A549 (cell line): ENCODE results near the gene ERCC6. TPM values are rescaled to one million over a fixed set of nuclear protein-coding genes. Genes with fewer than 3 reads are reported as not detected.
A peak's percentile ranks its signal among the peaks of the same experiment; 100 is the strongest.

ENCODE experiments used
- ATAC-seq, 2 experiments: fragments of 200-7000 bp in 1 of 2; fragments of >200 bp in 1 of 2; cut with Nextera tagmentation in 1 of 2; cut with Tn5 transposase in 1 of 2; 3 replicates each; pipeline versions ENCODE4 v1.8.0 to v1.9.1; 2018 to 2020; ENCODE audit warnings: mild to moderate bottlenecking in 1 of 2, moderate library complexity in 1 of 2
- CTCF ChIA-PET: fragments of 300-600 bp; sonication (Branson Sonifier 250); formaldehyde crosslinking; extraction: SDS; loops from one replicate; lab custom pipeline; 2021; ENCODE audit warnings: antibody characterized with exemption, inconsistent platforms; lab: Yijun Ruan, JAX
- POLR2A ChIA-PET: fragments of 350-600 bp; formaldehyde crosslinking; extraction: SDS; loops from one replicate; lab custom pipeline; 2021; ENCODE audit warnings: antibody characterized with exemption, inconsistent platforms; lab: Yijun Ruan, JAX
- DNase-seq, 2 experiments: peaks; one replicate each; pipeline versions ENCODE4 v3.0.0 to v3.0.0-alpha.2; 2011 to 2016; ENCODE audit warnings: low read depth in 1 of 2, low spot score in 1 of 2
- FAIRE-seq: peaks from 2 replicates; lab custom pipeline; 2011; peaks lifted over from hg19 to GRCh38; lab: Jason Lieb, UNC
- H3K27ac ChIP-seq, 2 experiments: fragments of >200 bp; sonication (Bioruptor Twin); formaldehyde crosslinking; 3 replicates each; pipeline ENCODE4 v1.5.1; 2016 to 2017
- H3K4me1 ChIP-seq: fragments of >200 bp; sonication (Bioruptor Twin); formaldehyde crosslinking; 3 replicates; pipeline ENCODE4 v1.6.1; 2016
- H3K4me2 ChIP-seq: fragments of >200 bp; sonication (Bioruptor Twin); formaldehyde crosslinking; 3 replicates; pipeline ENCODE4 v1.6.1; 2016
- H3K4me3 ChIP-seq: fragments of >200 bp; sonication (Bioruptor Twin); formaldehyde crosslinking; 3 replicates; pipeline ENCODE4 v1.5.1; 2016
- H3K9me3 ChIP-seq: fragments of >200 bp; sonication (Bioruptor Twin); formaldehyde crosslinking; 3 replicates; pipeline ENCODE4 v1.6.1; 2016
- ATOH8 ChIP-seq: fragments of 250-450 bp; sonication (Bioruptor Pico); IDR thresholded peaks from 2 replicates; pipeline ENCODE4 v1.5.0; 2020; ENCODE audit warnings: low read depth, mild to moderate bottlenecking, moderate library complexity
- BCL3 ChIP-seq: fragments of >200 bp; sonication (Bioruptor Twin); formaldehyde crosslinking; IDR thresholded peaks from 3 replicates; pipeline ENCODE4 v1.6.1; 2016
- CTCF ChIP-seq: fragments of >200 bp; sonication (Bioruptor Twin); formaldehyde crosslinking; IDR thresholded peaks from 3 replicates; pipeline ENCODE4 v1.5.1; 2016
- EP300 ChIP-seq, 2 experiments: fragments of >200 bp; sonication (Bioruptor Twin); formaldehyde crosslinking; IDR thresholded peaks; 2 replicates in 1 of 2; 3 replicates in 1 of 2; pipeline ENCODE4 v1.6.1; 2016 to 2017
- FOSB ChIP-seq: fragments of 250-450 bp; sonication (Bioruptor Pico); IDR thresholded peaks from 2 replicates; pipeline ENCODE4 v1.5.0; 2020; ENCODE audit warnings: mild to moderate bottlenecking, moderate library complexity
- FOSL2 ChIP-seq, 2 experiments: fragments of 450-650 bp in 1 of 2; fragments of >200 bp in 1 of 2; sonication (Bioruptor Twin) in 1 of 2; formaldehyde crosslinking; IDR thresholded peaks; 2 replicates each; pipeline versions ENCODE4 v1.5.0 to v1.6.1; 2016 to 2020; ENCODE audit warnings: mild to moderate bottlenecking in 1 of 2, moderate library complexity in 1 of 2
- HMGXB4 ChIP-seq: fragments of 250-450 bp; sonication (Bioruptor Pico); IDR thresholded peaks from 2 replicates; pipeline ENCODE4 v1.5.0; 2021; ENCODE audit warnings: mild to moderate bottlenecking, moderate library complexity, borderline replicate concordance
- HOXB13 ChIP-seq: fragments of 250-450 bp; sonication (Bioruptor Pico); IDR thresholded peaks from 2 replicates; pipeline ENCODE4 v1.5.0; 2020; ENCODE audit warnings: low read depth, mild to moderate bottlenecking, moderate library complexity
- KDM1A ChIP-seq: fragments of 200-600 bp; sonication (generic); IDR thresholded peaks from 2 replicates; pipeline ENCODE4 v1.6.1; 2016; ENCODE audit warnings: low read depth, mild to moderate bottlenecking
- KDM5A ChIP-seq: fragments of 200-600 bp; sonication (generic); IDR thresholded peaks from 2 replicates; pipeline ENCODE4 v1.6.1; 2016; ENCODE audit warnings: antibody characterized with exemption, mild to moderate bottlenecking
- MAFK ChIP-seq: fragments of 450-650 bp; IDR thresholded peaks from 2 replicates; pipeline ENCODE4 v1.6.1; 2014; ENCODE audit not compliant: partially characterized antibody
- MAX ChIP-seq: IDR thresholded peaks from 2 replicates; pipeline ENCODE4 v1.6.1; 2012
- MAZ ChIP-seq: fragments of 150-350 bp; IDR thresholded peaks from 2 replicates; pipeline ENCODE4 v1.6.1; 2014; ENCODE audit warnings: antibody characterized with exemption, low read depth, low read length, borderline replicate concordance
- NFE2L2 ChIP-seq: fragments of 150-350 bp; conservative IDR thresholded peaks from 2 replicates; pipeline ENCODE4 v1.6.1; 2014; ENCODE audit warnings: low read length
- NPAS2 ChIP-seq: fragments of 250-450 bp; sonication (Bioruptor Pico); IDR thresholded peaks from 2 replicates; pipeline ENCODE4 v1.8.0; 2022; ENCODE audit warnings: mild to moderate bottlenecking, moderate library complexity, borderline replicate concordance
- NR3C1 ChIP-seq: fragments of >200 bp; sonication (Bioruptor Twin); formaldehyde crosslinking; IDR thresholded peaks from 3 replicates; pipeline ENCODE4 v1.6.1; 2017
- PBX3 ChIP-seq: IDR thresholded peaks from 2 replicates; pipeline ENCODE4 v1.6.1; 2012
- POLR2A ChIP-seq: IDR thresholded peaks from 2 replicates; pipeline ENCODE4 v1.6.1; 2012; ENCODE audit warnings: mild to moderate bottlenecking, low read length
- RAD21 ChIP-seq, 2 experiments: fragments of >200 bp in 1 of 2; sonication (Bioruptor Twin) in 1 of 2; formaldehyde crosslinking in 1 of 2; IDR thresholded peaks in 1 of 2; conservative IDR thresholded peaks in 1 of 2; 2 replicates in 1 of 2; 3 replicates in 1 of 2; pipeline ENCODE4 v1.6.1; 2012 to 2018; ENCODE audit warnings: inconsistent platforms in 1 of 2
- RCOR1 ChIP-seq: fragments of 150-350 bp; IDR thresholded peaks from 2 replicates; pipeline ENCODE4 v1.6.1; 2014; ENCODE audit warnings: antibody characterized with exemption, low read length, low read depth
- RFX5 ChIP-seq: fragments of 450-650 bp; IDR thresholded peaks from 2 replicates; pipeline ENCODE4 v1.7.1; 2014; ENCODE audit warnings: antibody characterized with exemption, mild to moderate bottlenecking, moderate library complexity
- SMC3 ChIP-seq: fragments of >200 bp; sonication (Bioruptor Twin); formaldehyde crosslinking; IDR thresholded peaks from 3 replicates; pipeline ENCODE4 v1.6.1; 2018; ENCODE audit warnings: inconsistent platforms
- USF2 ChIP-seq: fragments of 450-650 bp; IDR thresholded peaks from 2 replicates; pipeline ENCODE4 v1.6.1; 2014; ENCODE audit warnings: antibody characterized with exemption
- ZC3H11A ChIP-seq: fragments of 450-650 bp; IDR thresholded peaks from 2 replicates; pipeline ENCODE4 v1.6.1; 2014; ENCODE audit warnings: antibody characterized with exemption, mild to moderate bottlenecking
- ZNF302 ChIP-seq: fragments of 250-450 bp; sonication (Bioruptor Pico); IDR thresholded peaks from 2 replicates; pipeline ENCODE4 v1.9.0; 2021; ENCODE audit warnings: inconsistent platforms, mild to moderate bottlenecking, moderate library complexity
- ZSCAN20 ChIP-seq: fragments of 250-450 bp; sonication (Bioruptor Pico); IDR thresholded peaks from 2 replicates; pipeline ENCODE4 v1.8.0; 2022; ENCODE audit warnings: mild to moderate bottlenecking, moderate library complexity
- WGBS: methylation state at CpG from one replicate; pipeline ENCODE4 v1.1.6; 2017; ENCODE audit errors: missing lambda C conversion rate; 5-methylcytosine and 5-hydroxymethylcytosine counted together
- polyA plus RNA-seq, 4 experiments: library from polyadenylated mRNA; depleted of rRNA in 3 of 4; stranded (reverse); fragments of >200 nt; fragmentation: RNase III in 1 of 4; extraction: RNeasy Plus Mini Kit Qiagen cat#74134 plus additional on column Dnase treatment in 1 of 4; gene quantifications; 2 replicates in 3 of 4; 3 replicates in 1 of 4; pipeline ENCODE4 v1.2.3, GENCODE V29; 2011 to 2017

Gene ERCC6
- polyA plus RNA-seq, 2 of the 4 experiments (the other 2 are of a cell fraction), result 5.8 to 9.4 TPM

- 92% methylated on average over 16 of the region's 16 CpGs for WGBS
- ChIA-PET CTCF (interaction anchor here (0.9 to 13.0 kb wide), 4 partner anchors 20 to 859 kb away, joined by 3 to 154 read pairs (median 50); partner anchors contain the start of gene ERCC6), POLR2A (no interaction called here)
- FAIRE-seq, result no peak
- Histone ChIP-seq H3K4me1 (no peaks in the 10 kb centered on the region), H3K9me3 (no peaks in the 10 kb centered on the region), H3K27ac (no peak overlapping the region), H3K4me2 (no peak overlapping the region), H3K4me3 (no peak overlapping the region)
- no peak for DNase-seq
- ATAC-seq, result no peak
- peak; percentile 88 for TF ChIP-seq MAFK
- TF ChIP-seq PBX3, result no peak
These were observed 22.5 kb downstream of the ERCC6 start for GRCh38 chr10:49516216-49516970.

- H3K27ac ChIP-seq, result no peak overlapping the region
- CTCF ChIA-PET, result interaction anchor here (0.7 to 13.0 kb wide), 17 partner anchors 10 to 855 kb away, joined by 3 to 154 read pairs (median 4); no protein-coding TSS in a partner anchor
- FAIRE-seq, result no peak
- peak; percentile 7 to 48 for DNase-seq
- H3K4me2 ChIP-seq, result no peak overlapping the region
- POLR2A ChIA-PET, result no interaction called here
- 25% methylated on average over 4 of the region's 4 CpGs for WGBS
- TF ChIP-seq RFX5, result no peak
- no peak for TF ChIP-seq MAZ
- TF ChIP-seq KDM5A, result no peak
- no peak for TF ChIP-seq HOXB13
- no peak for TF ChIP-seq HMGXB4 (CRISPR knock-in tag)
- TF ChIP-seq RAD21 (conservative IDR thresholded peaks at IDR 0.05 in 1 of 2, IDR thresholded peaks at IDR 0.05 in 1 of 2), result peak; percentile 65 to 81
- TF ChIP-seq KDM1A, result no peak
- no peak for TF ChIP-seq FOSL2 (IDR thresholded peaks at IDR 0.05)
- TF ChIP-seq FOSL2 (CRISPR knock-in tag; IDR thresholded peaks at IDR 0.05), result no peak
- peak; percentile 55 for TF ChIP-seq SMC3
- no peak for TF ChIP-seq ZSCAN20 (CRISPR knock-in tag)
- no peak for TF ChIP-seq ATOH8 (CRISPR knock-in tag)
- TF ChIP-seq FOSB, result no peak
- no peak for TF ChIP-seq BCL3
- TF ChIP-seq RCOR1, result no peak
- no peak for TF ChIP-seq USF2
- TF ChIP-seq EP300 (IDR thresholded peaks at IDR 0.05), result no peak
- TF ChIP-seq POLR2A, result no peak
- no peak for TF ChIP-seq NFE2L2
- no peak for TF ChIP-seq ZNF302 (CRISPR knock-in tag)
- no peak for TF ChIP-seq NR3C1
- TF ChIP-seq ZC3H11A, result no peak
- peak; percentile 73 for TF ChIP-seq CTCF
- no peak for TF ChIP-seq NPAS2 (CRISPR knock-in tag)
- TF ChIP-seq MAX, result no peak
- no peaks in the 10 kb centered on the region for H3K4me1 ChIP-seq
- ATAC-seq, result peak; percentile 80 to 88; a peak in 5 of 6 replicates
- no peaks in the 10 kb centered on the region for H3K9me3 ChIP-seq
- no peak overlapping the region for H3K4me3 ChIP-seq
These were observed 26.7 kb downstream of the ERCC6 start for GRCh38 chr10:49512121-49512809.
